HuH-7.5 (cell line): ENCODE results near the gene NAALAD2.
"Not testable (repeated sequence)": the region's sequence is repeated elsewhere in the genome, so short reads cannot be mapped to it uniquely, and the experiment has no call there.

Source experiments
- DNase-seq: peaks from one replicate; pipeline ENCODE4 v3.0.0; 2011; ENCODE audit warnings: low spot score

Gene NAALAD2

DNA sequence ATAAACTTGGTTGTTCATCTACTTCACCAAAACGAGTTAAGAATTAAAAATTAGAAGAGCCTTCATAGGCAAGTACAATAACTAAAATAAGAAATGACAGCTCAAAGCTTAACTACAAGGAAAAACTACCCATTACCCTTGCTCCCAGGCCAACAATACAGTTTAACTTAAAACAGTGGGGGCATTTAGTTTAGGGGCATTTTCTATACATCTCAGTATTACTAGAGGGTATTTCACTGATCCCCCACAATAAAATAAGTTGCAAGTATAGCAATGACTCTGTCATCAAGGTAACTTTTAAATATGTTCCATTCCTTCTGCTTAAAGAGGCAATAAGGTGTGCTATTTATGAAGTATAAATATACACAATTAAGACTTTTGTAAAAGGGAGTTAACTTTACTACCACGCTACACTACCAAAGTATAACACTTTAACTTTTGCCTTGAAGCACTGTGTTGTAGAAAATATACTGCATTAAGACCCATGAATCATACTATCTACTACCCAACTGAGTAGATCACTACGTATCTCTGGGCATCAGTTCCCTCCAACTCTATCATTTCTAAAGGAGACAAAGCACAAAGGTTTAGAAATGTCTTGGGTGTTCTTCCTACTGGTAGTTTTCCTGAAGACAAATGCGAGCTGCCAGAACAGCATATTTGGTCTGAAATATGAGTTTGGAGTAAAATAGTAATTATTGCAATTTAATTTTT is 58.6 kb downstream of the NAALAD2 start:
- DNase-seq: no peak

DNA sequence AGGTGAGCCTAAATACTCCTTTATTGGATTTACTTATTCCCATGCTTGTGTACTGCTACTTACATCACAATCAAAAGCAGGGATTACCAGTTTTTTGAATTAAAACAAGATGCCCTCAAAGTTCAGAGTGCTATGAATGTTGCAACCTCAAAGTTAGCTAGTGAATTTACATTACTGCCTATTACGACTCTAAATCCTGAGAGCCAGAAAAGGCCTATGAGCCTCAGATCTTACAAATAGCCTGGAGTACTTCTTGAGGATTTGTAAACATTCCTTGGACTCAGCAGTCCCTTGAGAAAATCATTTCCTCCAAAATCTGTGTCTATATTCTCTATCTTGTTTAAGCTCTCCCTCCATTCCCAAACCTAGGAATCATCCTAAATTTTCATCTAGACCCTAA is 62.9 kb downstream of the NAALAD2 start:
- no peak for DNase-seq

DNA sequence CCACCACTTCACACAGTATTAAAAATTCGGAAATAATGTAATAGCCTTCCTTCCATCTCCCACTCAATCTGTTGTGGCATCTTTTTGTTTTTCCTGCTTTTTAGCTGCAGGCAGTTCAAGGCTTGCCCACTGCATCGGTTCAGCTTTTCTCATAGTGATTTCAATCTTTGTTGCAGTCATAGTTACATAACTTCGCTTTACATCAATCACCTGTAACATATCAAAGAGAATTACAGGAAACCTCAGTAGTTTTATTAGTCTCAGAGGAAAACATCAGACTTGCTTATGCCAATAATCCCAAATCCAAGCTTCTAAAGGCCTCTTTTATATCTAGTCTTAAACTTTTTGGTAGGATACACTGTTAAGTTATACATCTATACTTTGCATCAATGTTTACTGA is 67.9 kb downstream of the NAALAD2 start:
- no peak for DNase-seq

DNA sequence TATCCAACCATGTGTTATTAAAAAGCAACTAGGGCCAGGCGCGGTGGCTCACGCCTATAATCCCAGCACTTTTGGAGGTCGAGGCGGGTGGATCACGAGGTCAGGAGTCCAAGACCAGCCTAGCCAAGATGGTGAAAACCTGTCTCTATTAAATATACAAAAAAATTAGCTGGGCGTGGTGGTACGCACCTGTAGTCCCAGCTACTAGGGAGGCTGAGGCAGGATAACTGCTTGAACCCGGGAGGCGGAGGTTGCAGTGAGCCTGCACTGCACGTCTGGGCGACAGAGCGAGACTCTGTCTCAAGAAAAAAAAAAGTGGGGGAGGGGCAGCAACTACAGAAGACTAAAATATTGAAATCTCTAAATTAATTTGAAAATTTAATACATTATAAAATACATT is 69.9 kb downstream of the NAALAD2 start:
- DNase-seq: no peak

DNA sequence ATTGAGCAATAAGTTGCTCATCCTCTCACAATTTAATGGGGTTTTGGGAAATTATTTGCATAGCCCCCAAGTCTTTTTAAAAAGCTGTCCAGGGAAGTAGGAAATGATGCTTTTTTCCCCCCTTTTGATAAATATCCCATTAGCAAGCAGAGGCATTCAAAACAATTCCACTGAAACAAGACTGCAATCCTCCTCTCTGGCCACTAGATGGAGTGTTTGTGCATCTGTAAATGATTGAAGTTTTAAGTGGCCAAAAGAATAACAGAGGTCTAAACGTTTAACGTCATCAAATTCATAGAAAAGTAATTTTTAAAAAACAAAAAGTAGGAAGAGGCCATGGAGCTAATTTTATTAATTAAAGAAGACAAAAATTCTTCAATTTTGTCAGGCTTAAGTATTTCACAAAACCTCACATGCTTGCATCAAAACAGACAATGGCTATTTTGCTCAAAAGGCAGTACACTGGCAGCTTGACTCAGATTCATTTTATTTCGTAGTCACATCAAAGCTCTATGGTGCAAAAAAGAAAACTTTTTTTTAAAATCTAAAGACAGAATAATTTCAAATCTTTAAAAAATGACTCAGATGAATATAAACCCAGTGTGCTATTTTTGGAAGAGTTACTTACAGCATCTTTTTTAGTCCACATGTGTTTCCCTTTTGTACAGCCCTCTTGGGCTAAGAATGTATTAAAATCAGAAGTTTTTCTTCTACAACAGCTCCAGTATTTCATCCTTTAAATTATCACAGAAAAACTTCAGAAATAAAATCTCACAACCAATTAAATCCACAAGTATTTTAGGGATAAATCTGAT is 70.6 kb downstream of the NAALAD2 start:
- DNase-seq: no peak

DNA sequence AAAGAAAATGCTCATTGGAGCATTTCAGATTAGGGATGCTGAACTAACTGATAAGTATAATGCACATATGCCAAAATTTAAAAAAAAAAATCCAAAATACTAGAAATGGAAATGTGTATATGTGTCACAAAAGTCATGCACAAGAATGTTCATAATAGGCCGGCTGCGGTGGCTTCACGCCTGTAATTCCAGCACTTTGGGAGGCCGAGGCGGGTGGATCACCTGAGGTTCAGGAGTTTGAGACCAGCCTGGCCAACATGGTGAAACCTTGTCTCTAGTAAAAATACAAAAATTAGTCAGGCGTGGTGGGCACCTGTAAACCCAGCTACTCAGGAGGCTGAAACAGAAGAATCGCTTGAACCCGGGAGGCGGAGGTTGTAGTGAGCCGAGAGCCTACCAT is 73.5 kb downstream of the NAALAD2 start:
- DNase-seq: not testable (repeated sequence)

DNA sequence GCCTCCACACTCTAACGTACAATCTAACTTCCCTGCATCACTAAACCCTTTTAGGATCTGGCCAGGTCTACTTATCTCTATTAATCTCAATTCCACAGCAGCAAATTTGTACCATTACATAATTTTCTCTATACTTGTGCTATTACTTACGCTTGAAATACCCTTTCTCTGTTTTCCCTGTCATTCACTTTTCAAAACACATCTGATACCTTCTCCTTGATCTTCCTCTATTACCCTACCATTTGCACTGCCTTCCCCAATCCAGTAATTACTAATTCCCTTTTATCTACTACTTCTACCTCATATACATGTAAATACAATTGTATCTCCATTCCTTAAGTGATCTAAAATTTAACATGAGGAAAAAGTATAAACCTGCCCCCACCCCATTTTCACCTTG is 74.4 kb downstream of the NAALAD2 start:
- no peak for DNase-seq

DNA sequence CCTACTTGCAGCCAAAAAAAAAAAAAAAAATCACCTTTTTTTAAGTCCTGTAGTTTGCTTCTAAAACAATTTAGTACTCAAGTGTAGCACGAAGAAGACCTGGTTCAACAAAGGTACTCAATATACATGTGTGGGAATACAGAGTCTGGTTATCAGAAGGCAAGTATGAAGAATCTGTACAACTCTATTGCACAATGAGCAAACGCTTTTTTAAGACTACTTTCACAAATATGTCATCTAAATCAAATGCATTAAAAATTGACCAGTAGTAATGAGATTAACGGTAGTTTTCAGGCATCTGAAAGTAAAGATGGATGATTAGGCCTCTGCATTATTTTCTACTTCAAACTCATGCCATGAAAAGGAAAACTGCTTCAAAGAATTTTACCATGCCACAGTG is 78.9 kb downstream of the NAALAD2 start:
- DNase-seq: no peak

DNA sequence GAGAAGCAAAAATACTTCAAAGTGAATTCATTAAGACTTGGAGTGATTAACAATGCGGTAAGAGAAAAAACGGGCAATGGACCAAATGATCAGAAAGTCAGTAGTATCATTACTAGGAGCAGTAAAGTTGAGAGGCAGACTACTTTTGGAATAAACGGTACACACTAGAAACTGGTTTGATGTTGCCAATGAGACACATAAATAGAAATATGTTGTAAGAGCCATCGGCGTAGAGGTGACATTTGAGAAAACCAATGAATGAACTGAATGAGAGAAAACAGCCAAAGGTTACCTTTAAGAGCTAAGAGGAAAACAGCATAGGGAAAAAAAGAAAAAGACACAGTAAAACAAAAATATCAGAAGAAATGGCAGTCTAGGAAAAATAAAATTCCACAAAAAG is 82.1 kb downstream of the NAALAD2 start:
- DNase-seq: no peak

DNA sequence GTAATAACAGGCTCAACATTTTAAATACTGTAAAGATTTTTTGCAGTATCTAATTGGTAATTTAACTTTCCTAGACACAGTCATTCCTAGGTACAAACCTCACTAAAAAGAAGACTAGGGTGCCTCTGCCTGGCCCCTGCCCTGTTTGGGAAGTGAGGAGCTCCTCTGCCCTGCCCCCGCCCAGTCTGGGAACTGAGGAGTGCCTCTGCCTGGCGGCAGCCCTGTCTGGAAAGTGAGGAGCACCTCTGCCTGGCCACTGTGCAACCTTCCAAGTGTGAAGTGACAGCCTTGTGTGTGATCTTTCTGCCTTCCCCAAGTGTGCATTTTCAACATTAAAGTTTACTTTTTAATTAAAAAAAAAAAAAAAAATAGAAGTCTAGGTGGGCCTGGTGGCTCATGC is 84.1 kb downstream of the NAALAD2 start:
- DNase-seq: no peak

DNA sequence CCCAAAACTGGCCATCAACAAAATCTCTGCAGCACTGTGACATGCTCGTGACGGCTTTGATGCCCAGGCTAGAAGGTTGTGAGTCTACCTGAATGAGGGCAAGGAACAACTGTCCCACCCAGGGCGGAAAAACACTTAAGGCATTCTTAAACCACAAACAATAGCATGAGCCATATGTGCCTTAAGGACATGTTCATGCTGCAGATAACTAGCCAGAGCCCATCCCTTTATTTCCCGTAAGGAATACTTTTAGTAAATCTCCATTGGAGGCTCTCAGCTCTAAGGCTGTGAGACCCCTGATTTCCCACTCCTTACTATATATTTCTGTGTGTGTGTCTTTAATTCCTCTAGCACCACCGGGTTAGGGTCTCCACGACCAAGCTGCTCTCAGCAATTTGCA is 85.0 kb downstream of the NAALAD2 start:
- DNase-seq: no peak

DNA sequence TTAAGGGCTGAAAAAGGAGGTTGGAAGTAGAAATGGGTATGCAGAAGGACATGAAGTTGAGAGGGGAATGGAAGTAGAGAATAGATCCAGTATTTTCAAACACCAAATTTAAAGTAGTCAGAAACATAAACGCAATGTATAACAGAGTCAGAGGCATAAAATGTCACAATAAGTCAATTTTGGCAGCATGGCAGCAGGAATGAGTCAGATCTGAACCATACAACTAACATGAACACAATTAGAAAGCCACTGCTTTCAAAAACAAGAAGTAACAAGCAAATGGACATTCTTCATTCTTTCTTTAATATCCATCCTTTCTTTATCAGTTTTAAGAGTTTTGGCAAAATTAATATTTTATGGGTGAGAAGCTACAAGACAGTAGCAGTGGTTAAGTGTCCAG is 85.9 kb downstream of the NAALAD2 start:
- no peak for DNase-seq

DNA sequence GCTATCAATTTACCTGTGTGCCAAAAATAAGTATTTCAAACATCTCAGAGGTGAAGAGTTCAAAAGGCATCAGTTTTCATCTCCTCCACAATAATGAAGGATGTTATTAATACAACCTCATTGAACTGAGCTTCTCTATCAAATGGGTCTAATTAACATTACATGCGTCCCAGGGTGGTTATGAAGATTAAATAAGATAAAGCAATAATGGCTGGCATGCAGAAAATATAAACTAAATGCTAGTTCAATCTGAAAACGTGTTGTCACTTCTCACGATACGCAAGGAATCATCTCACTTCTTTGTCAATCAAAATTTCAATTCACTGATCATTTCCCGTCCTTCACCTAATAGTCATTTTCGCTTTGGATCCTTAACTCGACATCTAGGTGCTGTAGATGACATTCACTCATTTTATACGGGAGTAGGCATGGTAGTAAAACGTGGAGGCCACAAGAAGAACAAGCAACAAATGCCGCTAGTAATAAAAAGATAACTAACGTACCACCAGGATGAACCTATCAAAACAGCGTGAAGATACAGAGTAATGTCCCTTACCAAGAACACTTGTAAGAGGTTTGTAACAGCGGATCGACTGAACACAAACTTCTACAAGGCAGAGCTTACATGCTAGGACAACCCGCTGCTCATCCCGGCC is 87.5 kb downstream of the NAALAD2 start:
- DNase-seq: no peak

DNA sequence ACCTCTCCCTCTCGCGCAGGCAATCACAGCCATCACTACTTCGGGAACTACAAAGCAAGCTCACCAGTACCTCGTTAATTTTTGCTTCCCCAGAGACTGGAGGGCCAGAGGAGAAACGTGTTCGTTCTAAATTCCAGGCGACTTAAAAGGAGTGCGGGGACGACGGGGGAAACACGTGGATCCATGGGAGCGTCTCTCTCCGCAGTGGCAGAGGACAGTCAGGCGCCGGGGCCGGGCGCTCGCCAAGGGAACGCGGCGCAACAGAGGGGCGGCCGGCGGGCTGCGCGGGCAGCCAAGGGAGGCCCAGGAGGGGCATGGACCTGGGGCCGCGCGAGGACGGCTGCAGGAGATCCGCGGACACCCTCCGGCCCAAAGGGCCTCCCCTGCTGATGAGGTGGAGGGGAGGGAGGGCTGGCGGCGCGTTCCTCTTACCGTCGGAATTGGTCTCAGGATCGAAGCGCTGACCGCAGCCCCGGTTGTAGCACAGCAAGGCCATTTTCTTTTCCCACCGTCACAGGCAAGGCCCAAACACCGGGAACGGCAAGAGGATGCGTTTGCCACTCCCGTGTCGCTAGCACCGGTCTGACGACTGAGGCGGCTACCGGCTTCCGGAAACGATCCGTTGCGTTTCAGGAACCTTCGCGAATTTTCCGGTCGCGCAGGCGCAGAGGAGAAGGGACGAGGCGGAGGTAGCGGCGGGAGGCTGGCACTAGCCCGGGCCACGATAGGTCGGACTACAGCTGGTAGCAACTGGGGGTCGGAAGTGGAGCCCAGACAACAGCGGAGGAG is 88.2 kb downstream of the NAALAD2 start, which contains the start of gene CHORDC1:
Gene CHORDC1, minus strand, starts transcription at position 591 of the 789 bp plus-strand sequence. Its CDS starts 95 bp downstream, at position 496.
- DNase-seq: peak; percentile 60

DNA sequence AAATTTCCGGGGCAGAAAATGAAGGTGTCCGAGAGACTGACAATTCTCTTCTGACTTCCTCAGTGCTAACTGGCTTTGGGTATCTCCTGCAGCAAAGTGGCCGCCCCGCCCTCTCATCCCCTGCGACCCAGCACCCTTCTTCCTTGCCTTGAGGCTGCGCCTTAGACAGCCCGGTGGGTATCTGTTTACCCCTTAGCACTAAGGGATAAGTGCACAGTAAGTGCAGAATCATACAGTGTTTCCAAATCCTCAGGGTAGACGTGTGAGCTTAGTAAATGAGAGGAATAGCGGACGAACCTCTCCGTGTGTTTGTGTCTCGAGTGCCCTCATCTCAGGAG is 88.8 kb downstream of the NAALAD2 start:
- no peak for DNase-seq

DNA sequence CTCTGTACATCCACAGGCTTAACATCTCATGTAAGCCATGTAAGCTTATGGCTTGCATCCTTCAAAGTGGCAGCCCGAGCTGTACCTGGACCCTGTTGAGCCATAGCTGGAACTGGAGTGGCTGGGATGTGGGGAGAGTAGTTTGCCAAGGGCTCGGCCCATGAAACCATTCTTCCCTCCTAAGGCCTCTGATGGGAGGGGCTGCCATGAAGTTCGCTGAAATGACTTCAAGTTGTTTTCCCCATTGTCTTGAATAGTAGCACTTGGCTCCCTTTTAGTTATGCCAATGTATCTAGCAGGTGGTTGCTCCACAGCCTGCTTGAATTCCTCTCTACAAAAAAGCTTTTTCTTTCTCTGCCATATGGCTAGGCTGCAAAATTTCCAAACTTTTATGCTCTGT is 93.6 kb downstream of the NAALAD2 start:
- DNase-seq: no peak

DNA sequence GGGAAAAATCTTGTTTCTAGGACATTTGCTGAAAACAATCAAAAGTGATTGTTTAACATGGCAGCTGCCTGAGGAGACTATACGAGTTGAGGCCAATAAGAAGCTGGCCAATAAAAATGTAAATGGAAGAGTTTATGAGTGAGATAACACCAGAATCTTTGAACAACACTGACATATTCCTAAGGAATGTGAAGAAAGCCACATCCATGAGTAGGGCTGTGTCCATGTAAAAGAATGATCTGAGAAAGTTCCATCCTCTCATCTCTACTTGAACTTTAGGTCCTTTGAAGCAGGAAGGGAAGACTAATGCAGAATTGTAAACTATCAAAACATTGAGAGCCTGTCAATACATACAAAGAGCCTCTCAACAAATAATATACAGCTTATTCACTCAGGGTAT is 95.3 kb downstream of the NAALAD2 start:
- no peak for DNase-seq

DNA sequence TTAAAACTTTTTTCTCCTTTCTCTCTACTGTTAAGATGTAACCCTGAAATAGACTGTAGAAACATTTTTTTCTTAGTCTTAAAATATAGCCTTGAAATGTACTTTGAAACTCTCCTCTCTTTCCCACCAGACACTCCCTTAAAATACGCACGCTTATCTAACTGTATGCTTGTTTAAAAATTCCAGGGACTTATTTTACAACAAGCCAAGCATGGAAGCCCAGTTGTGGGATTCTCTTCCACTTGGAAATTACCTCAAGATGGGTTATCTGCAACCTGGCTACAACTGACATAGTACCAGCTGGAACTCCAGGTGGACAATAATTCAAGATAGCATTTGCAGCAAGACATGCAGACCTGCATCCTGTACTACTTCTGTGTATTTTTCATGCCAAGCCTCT is 100.5 kb downstream of the NAALAD2 start:
- DNase-seq: no peak

DNA sequence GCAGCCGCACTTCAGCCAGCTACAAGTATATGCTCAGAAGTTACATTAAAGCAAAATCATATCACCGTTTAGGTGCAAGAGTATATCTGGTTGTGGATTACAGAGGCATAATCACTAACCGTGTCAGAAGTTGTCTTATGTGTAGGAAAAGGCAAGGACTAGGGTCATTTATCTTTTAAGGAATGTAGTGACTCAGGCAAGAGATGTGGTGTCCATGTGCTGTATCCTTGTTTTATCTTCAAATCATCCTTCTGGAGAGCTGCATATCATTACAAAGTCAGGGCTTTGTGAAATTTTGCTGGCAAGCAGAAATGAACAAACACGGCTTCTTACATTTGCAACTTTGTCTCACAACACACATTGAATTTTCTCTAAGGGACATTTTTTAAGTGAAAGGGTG is 101.1 kb downstream of the NAALAD2 start:
- DNase-seq: no peak

DNA sequence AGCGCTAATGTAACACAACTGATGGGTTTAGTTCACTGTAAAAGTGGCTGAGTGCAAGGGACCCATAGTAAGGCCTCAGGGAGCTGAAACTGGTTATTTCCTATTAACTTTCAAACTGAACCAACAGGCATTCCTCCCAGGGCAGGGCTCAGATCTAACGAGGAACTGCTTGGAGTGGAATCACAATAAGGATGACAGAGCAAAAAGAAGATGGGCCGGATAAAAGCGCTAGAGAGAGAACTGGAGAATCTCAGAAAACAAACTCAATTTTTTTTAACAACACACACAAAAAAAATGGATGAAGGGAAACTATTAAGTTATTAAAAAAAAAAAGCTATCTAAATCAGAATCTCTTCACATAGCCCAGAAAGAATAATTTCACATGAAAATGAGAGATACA is 102.5 kb downstream of the NAALAD2 start:
- DNase-seq: no peak

DNA sequence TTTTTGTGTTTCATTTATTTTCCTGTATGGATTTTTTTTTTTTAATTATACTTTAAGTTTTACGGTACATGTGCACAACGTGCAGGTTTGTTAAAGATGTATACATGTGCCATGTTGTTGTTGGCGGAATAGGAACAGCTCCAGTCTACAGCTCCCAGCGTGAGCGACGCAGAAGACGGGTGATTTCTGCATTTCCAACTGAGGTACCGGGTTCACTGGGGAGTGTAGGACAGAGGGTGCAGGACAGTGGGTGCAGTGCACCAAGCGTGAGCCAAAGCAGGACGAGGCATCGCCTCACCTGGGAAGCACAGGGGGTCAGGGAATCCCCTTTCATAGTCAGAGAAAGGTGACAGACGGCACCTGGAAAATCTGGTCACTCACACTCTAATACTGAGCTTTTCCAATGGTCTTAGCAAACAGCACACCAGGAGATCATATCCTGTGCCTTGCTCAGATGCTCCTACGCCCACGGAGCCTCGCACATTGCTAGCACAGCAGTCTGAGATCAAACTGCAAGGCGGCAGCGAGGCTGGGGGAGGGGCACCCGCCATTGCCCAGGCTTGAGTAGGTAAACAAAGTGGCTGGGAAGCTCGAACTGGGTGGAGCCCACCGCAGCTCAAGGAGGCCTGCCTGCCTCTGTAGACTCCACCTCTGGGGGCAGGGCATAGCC is 105.6 kb downstream of the NAALAD2 start:
- not testable (repeated sequence) for DNase-seq

DNA sequence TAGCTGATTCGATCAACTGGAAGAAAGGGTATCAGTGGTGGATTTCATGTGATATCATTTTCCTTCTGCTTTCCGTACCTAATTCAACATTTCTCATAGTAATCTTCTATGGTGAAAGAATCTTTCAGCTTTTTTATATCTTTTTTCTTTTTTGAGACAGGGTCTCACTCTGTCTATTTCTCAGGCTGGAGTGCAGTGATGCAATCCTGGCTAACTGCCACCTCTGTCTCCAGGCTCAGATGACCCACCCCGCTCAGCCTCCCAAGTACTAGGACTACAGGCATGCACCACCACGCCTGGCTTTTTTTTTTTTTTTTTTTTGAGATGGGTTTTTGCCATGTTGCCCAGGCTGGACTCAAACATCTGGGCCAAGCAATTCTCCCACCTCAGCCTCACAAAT is 107.0 kb downstream of the NAALAD2 start:
- DNase-seq: no peak
